HG03565 (cell line): ENCODE data around the gene RHCE.
"Not testable (repeated sequence)": the region's sequence is repeated elsewhere in the genome, so short reads cannot be mapped to it uniquely, and the experiment has no call there.

Experiments
- ATAC-seq: cut with Tn5 transposase; IDR thresholded peaks from one replicate; pipeline ENCODE4 v1.9.1; 2021; ENCODE audit warnings: mild to moderate bottlenecking, moderate library complexity; ENCODE audit not compliant: unreplicated experiment

Gene RHCE

GRCh38 chr1:25433389-25434186 lies 13.0 kb upstream of the RHCE start:
- no peak for ATAC-seq

DNA sequence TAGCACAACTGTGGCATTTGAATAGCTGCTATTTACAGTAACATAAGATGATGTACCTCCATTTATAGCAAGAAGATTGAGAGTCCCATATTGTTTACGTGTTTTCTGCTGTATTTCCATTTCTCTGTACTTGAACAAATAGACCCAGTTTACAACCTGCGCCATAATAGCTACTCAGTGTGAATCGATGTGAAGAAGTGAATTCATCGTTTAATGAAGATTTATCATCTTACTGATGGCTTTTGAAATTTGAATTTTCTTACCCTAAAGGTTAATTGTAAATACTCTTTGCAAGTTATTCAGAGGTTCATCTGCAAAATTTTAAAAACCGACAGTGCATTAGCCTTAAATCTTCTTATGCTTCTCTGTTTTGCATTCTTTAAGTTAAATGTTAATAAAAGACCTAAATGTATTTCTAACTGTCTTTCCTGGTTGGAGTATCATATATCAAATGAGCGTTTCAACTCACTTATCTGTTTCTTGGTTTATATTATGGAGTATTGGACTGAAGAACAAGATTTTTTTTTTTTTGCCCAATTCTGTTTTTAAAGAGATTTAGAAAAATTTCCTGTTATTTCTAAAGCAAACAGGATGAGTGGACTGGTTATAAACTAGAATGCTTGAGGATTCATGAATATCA lies 12.2 kb upstream of the RHCE start:
- ATAC-seq, result no peak

DNA sequence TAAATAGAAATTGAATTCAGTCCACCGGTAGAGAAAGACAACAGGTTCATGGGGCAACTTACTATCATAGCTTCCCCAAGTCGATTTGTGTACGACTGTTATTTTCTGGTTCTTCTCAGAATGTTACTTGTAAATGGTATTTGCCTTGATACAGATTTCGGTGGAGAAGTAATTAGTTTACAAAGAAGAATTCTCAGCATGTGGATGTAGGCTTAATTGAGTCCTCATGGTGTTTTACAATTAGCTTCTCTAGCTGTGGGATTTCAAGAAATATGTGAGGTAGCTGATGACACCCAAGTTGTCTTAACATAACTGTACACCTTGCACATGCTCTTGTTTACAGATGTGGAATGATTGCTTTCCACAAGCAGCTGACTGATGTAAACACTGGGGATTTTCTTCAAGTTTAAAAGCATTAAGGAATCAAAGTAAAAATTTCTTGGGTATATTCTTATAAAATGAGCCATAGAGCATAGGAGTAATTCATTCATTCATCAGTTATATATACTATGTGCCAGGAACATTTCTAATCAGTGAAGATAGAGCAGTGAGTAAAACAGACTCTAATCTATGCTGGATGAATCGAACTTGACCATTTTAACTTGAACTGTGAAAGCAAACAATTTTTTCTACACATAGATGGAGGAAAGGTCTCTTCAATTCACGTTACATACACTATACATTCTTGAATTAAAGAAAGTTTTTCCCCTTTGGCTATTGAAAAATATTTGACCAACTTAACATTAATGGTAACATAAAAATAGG lies 11.5 kb upstream of the RHCE start:
- no peak for ATAC-seq

DNA sequence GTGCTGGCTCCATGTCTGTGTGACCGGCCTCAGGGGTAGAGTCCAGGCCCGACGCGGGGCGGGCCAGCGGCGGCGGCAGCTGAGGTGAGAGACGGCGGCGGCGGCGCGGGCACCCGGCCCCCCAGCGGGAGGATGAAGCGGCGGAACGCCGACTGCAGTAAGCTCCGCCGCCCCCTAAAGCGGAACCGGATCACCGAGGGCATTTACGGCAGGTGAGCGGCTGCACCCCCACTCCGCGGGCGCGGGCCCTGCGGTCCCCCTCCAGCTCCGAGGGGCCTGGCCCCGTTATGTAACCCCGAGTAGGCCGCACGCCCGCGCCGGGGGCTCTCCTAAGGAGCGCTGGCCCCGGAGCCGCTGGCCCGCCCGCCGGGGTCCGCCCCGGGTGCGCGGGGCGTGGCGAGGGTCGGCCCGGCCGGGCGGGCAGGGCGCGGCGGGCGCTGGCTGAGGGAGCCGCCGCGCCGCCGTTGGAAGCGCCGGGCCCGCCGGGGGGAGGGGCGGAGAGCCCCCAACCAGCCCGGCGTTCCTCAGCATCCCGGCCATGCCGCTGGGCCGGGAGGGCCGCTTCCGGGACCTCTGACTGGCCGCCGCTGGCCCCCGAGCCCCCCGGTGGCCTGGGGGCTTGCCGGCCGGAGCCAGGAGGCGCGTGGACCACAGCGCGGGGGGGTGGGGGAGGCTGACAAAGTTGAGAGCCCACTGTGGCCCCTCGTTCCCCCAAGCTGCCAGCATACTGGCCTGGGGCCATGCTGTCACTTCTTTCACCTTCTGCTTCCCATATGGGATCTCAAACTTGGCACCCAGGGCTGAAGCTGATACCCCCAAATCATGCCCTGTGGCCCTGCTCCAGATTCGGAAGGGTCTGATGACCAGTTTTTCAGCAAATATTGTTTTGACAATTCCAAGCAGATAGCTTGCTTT lies 10.6 kb upstream of the RHCE start:
- ATAC-seq, result peak; percentile 19

GRCh38 chr1:25430073-25430966 lies 9.7 kb upstream of the RHCE start, which contains the start of gene MACO1:
Gene MACO1 (plus strand): TSS chr1:25430897. CDS start chr1:25431099, 202 bp downstream.
- peak; percentile 71 for ATAC-seq

GRCh38 chr1:25428475-25429166 lies 8.0 kb upstream of the RHCE start:
- no peak for ATAC-seq

DNA sequence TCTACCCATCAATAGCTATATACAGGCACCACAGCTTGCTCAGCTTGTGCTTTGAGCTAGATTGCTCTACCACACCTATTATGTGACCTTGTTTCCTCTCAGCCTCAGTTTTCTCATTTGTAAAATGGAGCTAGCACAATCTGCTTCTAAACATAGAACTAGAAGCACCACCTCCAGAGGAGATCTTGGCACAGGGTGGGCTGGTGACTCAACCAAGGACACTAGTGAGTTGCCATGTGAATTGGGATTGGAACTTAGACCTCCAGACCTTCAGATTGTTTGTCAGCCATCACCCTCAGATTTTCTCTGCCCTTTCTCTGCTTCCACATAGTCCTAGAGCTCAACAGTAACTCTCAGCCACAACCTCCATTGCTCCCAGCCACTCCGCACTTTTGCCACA lies 7.1 kb upstream of the RHCE start:
- ATAC-seq, result no peak

DNA sequence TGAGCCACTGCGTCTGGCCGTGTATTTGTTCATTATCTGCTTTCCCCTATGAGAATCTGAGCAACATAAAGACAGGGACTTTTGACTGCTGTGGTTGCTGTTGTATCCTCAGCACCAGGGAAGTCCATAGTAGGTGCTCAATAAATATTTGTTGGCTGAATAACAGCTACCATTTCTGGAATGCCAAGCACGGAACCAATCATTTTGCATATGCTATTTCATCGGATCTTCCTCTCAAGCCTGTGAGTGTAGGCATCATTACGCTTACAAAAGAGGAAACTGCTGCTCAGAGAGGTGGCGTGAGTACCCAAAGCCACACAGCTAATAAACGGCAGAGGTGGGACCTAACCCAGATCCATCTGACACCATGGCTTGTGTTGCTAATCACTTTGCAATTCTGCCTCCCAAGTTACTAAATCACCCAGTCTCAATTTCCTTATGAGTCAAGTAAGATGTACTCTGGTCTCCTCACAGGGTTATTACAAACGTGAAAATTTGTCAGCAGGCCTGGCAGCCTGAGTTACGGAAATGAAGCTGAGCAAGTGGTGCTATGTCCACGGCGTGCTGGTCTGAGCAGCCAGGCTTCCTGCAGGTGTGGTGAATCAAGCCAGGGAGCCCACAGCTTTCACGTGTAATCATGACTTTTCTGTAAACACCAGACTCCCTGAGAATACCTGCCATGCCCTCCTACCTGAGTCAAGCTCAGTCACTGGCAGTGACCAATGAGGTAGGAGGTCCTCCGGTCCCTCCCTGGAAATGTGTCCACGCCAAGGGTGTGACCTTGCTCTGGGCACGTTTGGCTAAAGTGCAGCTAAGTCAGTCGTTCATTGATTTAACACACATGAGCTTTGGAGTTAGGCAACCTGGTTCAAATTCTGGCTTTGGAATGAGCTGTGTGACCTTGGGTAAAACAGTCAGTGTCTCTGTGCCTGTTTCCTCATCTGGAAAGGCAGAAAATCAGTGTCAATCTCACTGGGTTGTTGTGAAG lies 4.8 kb upstream of the RHCE start:
- no peak for ATAC-seq

- not testable (repeated sequence) for ATAC-seq
Measured at GRCh38 chr1:25423206-25423605, 2.6 kb upstream of the RHCE start.

- not testable (repeated sequence) for ATAC-seq
Measured at GRCh38 chr1:25419339-25419738, 1.3 kb downstream of the RHCE start.

DNA sequence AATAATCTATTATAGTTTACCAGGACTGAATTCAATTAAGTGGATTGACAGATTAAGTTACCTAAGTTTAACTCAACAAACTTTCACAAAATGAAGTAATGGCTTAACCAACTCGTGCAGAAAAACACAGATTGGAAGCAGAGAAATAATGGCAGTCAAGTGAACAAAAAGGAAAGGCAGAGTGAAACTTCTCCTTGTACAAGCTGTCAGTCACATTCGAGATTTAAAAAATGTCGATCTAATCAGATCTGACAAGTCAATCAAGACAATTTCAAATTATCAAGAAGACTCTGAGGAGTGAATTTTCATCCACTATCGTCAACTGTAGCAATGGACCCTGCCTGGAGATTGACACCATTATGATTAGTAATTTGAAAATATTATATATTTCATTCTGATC lies 3.3 kb downstream of the RHCE start:
- not testable (repeated sequence) for ATAC-seq

DNA sequence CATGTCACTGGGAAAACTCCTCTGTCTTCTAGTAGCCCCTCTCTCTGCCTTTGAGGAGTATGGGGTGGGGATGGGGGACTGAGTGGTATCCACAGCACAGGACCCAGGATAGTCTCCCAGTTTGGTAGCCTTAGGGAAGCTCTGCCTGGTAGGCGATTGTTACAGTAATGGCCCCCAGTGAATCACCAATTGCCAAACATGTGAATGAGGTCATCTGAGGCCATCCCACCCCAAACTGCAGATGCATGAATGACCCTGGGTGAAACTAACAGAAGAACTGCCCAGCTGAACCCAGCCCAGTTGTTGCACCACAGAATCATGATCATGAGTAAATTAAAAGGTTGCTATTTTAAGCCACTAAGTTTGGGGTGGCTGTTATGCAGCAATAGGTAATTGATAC lies 6.0 kb downstream of the RHCE start:
- not testable (repeated sequence) for ATAC-seq

DNA sequence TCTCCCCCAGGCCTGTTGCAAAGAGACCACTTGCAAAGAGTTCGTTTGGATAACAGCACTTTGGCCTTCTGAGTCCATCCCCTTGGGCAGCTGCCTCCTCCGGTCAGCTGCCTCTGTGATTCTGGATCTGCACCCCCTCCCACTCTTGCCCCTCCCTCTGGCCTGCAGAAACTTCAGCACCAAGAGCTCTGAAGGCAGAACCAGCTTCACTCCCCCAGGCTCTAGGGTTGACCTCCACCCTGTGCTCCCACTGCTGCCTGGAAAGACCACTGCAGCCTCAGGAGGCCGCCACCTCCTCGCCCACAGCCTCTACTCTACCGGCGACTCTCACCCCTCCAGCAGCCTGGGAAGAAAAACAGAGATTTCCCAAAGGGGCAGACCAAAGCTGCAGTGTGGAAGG lies 6.5 kb downstream of the RHCE start:
- not testable (repeated sequence) for ATAC-seq

- not testable (repeated sequence) for ATAC-seq
Measured at GRCh38 chr1:25412872-25413623, 7.6 kb downstream of the RHCE start.

- not testable (repeated sequence) for ATAC-seq
Measured at GRCh38 chr1:25409641-25410427, 10.8 kb downstream of the RHCE start.

GRCh38 chr1:25405731-25406305 lies 14.8 kb downstream of the RHCE start:
- ATAC-seq, result not testable (repeated sequence)
